CD4-positive, alpha-beta T cell (primary cell): ENCODE data around the gene F7. TPM values are rescaled to one million over a fixed set of nuclear protein-coding genes. Genes with fewer than 3 reads are reported as not detected.

Source experiments
- ATAC-seq: fragments of 200-7000 bp; cut with Tn5 transposase; one replicate; pipeline ENCODE4 v1.10.0; 2022; ENCODE audit warnings: mild to moderate bottlenecking; ENCODE audit not compliant: poor library complexity
- CTCF ChIA-PET: fragments of 350-600 bp; sonication (Branson Sonifier 250); formaldehyde crosslinking; loops from one replicate; lab custom pipeline; 2021; ENCODE audit warnings: antibody characterized with exemption, inconsistent platforms; lab: Charles Lee
- POLR2A ChIA-PET: fragments of 350-600 bp; sonication (Branson Sonifier 250); formaldehyde crosslinking; loops from one replicate; lab custom pipeline; 2021; ENCODE audit warnings: antibody characterized with exemption, inconsistent platforms; lab: Charles Lee
- DNase-seq, 14 experiments: peaks; one replicate each; pipeline ENCODE4 v3.0.0-alpha.2; 2013 to 2020; ENCODE audit warnings: mixed read lengths in 2 of 14
- H3K27ac ChIP-seq, 2 donors: one replicate each; pipeline versions ENCODE4 v1.5.1 to v1.7.0; 2013; ENCODE audit warnings: low read length in 2 of 2, low read depth in 1 of 2, mild to moderate bottlenecking in 1 of 2
- H3K27me3 ChIP-seq, 2 experiments: 1 replicate in 1 of 2; 2 replicates in 1 of 2; pipeline versions ENCODE4 v1.6.1 to v1.7.0; 2013; ENCODE audit warnings: low read length in 2 of 2, control low read depth in 1 of 2, mild to moderate bottlenecking in 1 of 2, moderate library complexity in 1 of 2; ENCODE audit not compliant: insufficient read depth in 2 of 2, control insufficient read depth in 1 of 2
- H3K36me3 ChIP-seq: one replicate; pipeline ENCODE4 v1.6.1; 2013; ENCODE audit warnings: low read length, control low read depth; ENCODE audit not compliant: insufficient read depth
- H3K4me1 ChIP-seq: one replicate; pipeline ENCODE4 v1.6.1; 2013; ENCODE audit warnings: low read length, control low read depth; ENCODE audit not compliant: insufficient read depth
- H3K4me3 ChIP-seq: one replicate; pipeline ENCODE4 v1.5.1; 2013; ENCODE audit warnings: mild to moderate bottlenecking, low read length, moderate library complexity
- H3K9me3 ChIP-seq, 2 experiments: 1 replicate in 1 of 2; 2 replicates in 1 of 2; pipeline versions ENCODE4 v1.6.1 to v1.7.0; 2013; ENCODE audit warnings: low read length in 2 of 2, mild to moderate bottlenecking in 2 of 2, control low read depth in 1 of 2, moderate library complexity in 1 of 2; ENCODE audit not compliant: control insufficient read depth in 1 of 2, insufficient read depth in 1 of 2
- H3K27ac Mint-ChIP-seq: one replicate; pipeline ENCODE4 v1.8.0; 2020; ENCODE audit warnings: mixed read lengths
- H3K27me3 Mint-ChIP-seq: one replicate; pipeline ENCODE4 v1.8.0; 2021; ENCODE audit warnings: mixed read lengths
- H3K36me3 Mint-ChIP-seq: one replicate; pipeline ENCODE4 v1.8.0; 2021; ENCODE audit warnings: low read depth, mixed read lengths
- H3K4me1 Mint-ChIP-seq: one replicate; pipeline ENCODE4 v1.8.0; 2021; ENCODE audit warnings: low read depth, mixed read lengths
- H3K4me3 Mint-ChIP-seq: one replicate; pipeline ENCODE4 v1.8.0; 2020; ENCODE audit warnings: mild to moderate bottlenecking, mixed read lengths
- H3K9me3 Mint-ChIP-seq: one replicate; pipeline ENCODE4 v1.8.0; 2020; ENCODE audit warnings: mixed read lengths
- intact Hi-C, 2 experiments: fragments of 100-400 bp; cut with DNase I in 1 of 2; cut with micrococcal nuclease in 1 of 2; formaldehyde crosslinking; loops; one replicate each; pipeline versions ENCODE4 v1.15.1 to v1.9.0; 2023 to 2025; cut with DNase I, micrococcal nuclease
- total RNA-seq, 174 experiments: library from RNA in 2 of 174; stranded (reverse) in 2 of 174; gene quantifications; one replicate each; pipeline ENCODE4 v1.2.3 and lab custom pipeline; 2021 to 2026
- TF ChIP-seq, protein P1 (sequence below): fragments of 200-600 bp; IDR thresholded peaks from one replicate; pipeline ENCODE4 v1.8.0; 2022; ENCODE audit warnings: antibody characterized with exemption, mild to moderate bottlenecking

F7 gene
- total RNA-seq, 2 experiments from 2014 or later: not detected

DNA sequence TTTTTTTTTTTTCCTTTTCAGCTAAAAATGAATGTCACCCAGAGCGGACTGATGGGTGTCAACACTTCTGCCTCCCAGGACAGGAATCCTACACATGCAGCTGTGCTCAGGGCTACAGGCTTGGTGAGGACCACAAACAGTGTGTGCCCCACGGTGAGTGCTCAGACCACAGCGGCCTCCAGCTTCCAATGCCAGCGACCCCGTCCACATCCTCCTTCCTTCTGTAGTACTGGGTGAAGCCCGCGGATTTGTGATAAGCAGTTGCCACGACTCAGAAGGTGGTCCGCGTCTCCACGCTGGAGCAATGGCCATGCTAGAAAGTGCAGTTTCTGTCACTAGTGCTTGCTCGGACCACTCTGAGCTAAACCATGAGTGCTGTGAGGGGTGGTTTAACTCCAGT lies 58.9 kb downstream of the F7 start:
- ChIA-PET CTCF (no interaction called here), POLR2A (interaction anchor here (0.6 to 2.7 kb wide), 6 partner anchors 10 to 257 kb away, joined by 3 to 10 read pairs (median 4); partner anchors contain the start of genes CUL4A and PCID2)
- H3K4me1 ChIP-seq: peaks cover 19% of the 10 kb centered on the region
- Mint-ChIP-seq H3K27me3 (no peaks in the 10 kb centered on the region), H3K27ac (peak overlapping the region; percentile 60), H3K4me3 (no peak overlapping the region), H3K9me3 (peaks cover 4% of the 10 kb centered on the region), H3K36me3 (peaks cover 18% of the 10 kb centered on the region), H3K4me1 (peaks cover 37% of the 10 kb centered on the region)
- H3K36me3 ChIP-seq: peaks cover 13% of the 10 kb centered on the region
- peaks cover 0 to 10% of the 10 kb centered on the region in 2 experiments for H3K9me3 ChIP-seq
- H3K27ac ChIP-seq: no peak overlapping the region
- TF ChIP-seq, protein P1, sequence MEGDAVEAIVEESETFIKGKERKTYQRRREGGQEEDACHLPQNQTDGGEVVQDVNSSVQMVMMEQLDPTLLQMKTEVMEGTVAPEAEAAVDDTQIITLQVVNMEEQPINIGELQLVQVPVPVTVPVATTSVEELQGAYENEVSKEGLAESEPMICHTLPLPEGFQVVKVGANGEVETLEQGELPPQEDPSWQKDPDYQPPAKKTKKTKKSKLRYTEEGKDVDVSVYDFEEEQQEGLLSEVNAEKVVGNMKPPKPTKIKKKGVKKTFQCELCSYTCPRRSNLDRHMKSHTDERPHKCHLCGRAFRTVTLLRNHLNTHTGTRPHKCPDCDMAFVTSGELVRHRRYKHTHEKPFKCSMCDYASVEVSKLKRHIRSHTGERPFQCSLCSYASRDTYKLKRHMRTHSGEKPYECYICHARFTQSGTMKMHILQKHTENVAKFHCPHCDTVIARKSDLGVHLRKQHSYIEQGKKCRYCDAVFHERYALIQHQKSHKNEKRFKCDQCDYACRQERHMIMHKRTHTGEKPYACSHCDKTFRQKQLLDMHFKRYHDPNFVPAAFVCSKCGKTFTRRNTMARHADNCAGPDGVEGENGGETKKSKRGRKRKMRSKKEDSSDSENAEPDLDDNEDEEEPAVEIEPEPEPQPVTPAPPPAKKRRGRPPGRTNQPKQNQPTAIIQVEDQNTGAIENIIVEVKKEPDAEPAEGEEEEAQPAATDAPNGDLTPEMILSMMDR: no peak
- no peak for DNase-seq
- intact Hi-C loops: no loop called here
- peak; percentile 12 for ATAC-seq
- H3K4me3 ChIP-seq: no peak overlapping the region
- H3K27me3 ChIP-seq: no peaks in the 10 kb centered on the region

DNA sequence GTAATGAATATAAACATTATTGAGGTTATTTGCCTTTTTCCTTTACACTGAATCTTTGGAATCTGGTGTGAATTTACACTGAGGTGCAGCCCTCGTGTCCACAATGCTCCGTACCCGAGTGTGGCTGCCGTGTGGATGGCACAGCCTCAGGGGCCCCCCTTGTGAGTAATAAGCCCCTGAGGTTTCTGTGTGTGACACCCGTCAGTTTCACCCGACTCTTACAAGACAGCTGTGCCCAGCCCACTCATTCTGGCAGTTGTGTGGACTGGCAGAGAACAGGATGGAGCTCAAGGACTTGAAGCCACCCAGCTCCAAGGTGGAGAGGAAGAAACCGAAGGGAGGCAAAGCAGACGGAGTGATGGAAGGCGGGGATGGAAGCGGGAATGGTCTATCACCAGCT lies 60.7 kb downstream of the F7 start:
- H3K27ac Mint-ChIP-seq: no peak overlapping the region
- H3K36me3 ChIP-seq: peaks cover 19% of the 10 kb centered on the region
- no peaks in the 10 kb centered on the region for H3K27me3 Mint-ChIP-seq
- peaks cover 27% of the 10 kb centered on the region for H3K36me3 Mint-ChIP-seq
- ChIA-PET POLR2A (interaction anchor here (2.7 kb wide), 1 partner anchor 43 kb away, joined by 10 read pairs; the partner anchor contains the start of genes CUL4A and PCID2), CTCF (no interaction called here)
- H3K27ac ChIP-seq: no peak overlapping the region
- peaks cover 0 to 10% of the 10 kb centered on the region in 2 experiments for H3K9me3 ChIP-seq
- intact Hi-C loops: no loop called here
- ATAC-seq (no peak), DNase-seq (no peak)
- H3K4me1 ChIP-seq: peaks cover 25% of the 10 kb centered on the region
- H3K9me3 Mint-ChIP-seq: peaks cover 4% of the 10 kb centered on the region
- TF ChIP-seq, protein P1: no peak
- H3K4me3 Mint-ChIP-seq: no peak overlapping the region
- no peak overlapping the region for H3K4me3 ChIP-seq
- H3K27me3 ChIP-seq: no peaks in the 10 kb centered on the region
- peaks cover 30% of the 10 kb centered on the region for H3K4me1 Mint-ChIP-seq

DNA sequence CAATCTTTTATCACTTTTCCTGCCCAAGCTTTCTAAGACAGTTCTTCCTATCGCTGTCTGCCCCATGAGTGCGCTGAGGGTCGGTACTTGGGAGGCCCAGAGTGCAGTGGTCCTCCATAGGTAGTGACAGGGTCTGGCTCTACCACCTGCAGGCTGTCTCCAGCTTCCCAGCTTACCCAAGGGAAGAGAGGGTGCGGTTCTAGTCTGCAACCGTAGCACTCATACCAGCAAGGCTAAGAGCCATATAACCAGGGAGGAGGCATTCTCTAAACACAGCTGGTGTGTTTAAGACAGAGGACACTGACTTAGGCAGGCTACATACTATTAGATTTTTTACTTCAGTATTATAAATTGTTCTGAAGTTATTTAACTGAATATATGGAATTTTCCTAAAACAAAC lies 61.1 kb downstream of the F7 start:
- ChIA-PET POLR2A (interaction anchor here (2.7 kb wide), 1 partner anchor 43 kb away, joined by 10 read pairs; the partner anchor contains the start of genes CUL4A and PCID2), CTCF (no interaction called here)
- H3K9me3 Mint-ChIP-seq: peaks cover 4% of the 10 kb centered on the region
- no peak overlapping the region for H3K27ac ChIP-seq
- H3K4me1 Mint-ChIP-seq: peaks cover 28% of the 10 kb centered on the region
- H3K36me3 ChIP-seq: peaks cover 23% of the 10 kb centered on the region
- no peak overlapping the region for H3K4me3 ChIP-seq
- no peak for ATAC-seq
- no peaks in the 10 kb centered on the region for H3K27me3 Mint-ChIP-seq
- H3K36me3 Mint-ChIP-seq: peaks cover 27% of the 10 kb centered on the region
- H3K4me1 ChIP-seq: peaks cover 25% of the 10 kb centered on the region
- H3K9me3 ChIP-seq: peaks cover 0 to 10% of the 10 kb centered on the region in 2 experiments
- no peak overlapping the region for H3K27ac Mint-ChIP-seq
- DNase-seq: no peak
- intact Hi-C loops: no loop called here
- H3K4me3 Mint-ChIP-seq: no peak overlapping the region
- TF ChIP-seq, protein P1: no peak
- no peaks in the 10 kb centered on the region for H3K27me3 ChIP-seq
